ENCODE results near the gene TAMALIN.
A peak's percentile ranks its signal among the peaks of the same experiment; 100 is the strongest.

The TAMALIN gene

GRCh38 chr12:52027085-52027843, 20.5 kb downstream of the TAMALIN start:
- TF ChIP-seq REST (IDR thresholded peaks at IDR 0.05; ENCODE audit: insufficient read depth in 1 of 2, low read depth in 2 of 2, low read length in 2 of 2), result no peak
- no peak for TF ChIP-seq TAF1 (IDR thresholded peaks at IDR 0.05; ENCODE audit: borderline replicate concordance, insufficient read depth, low read length)
- no peak for TF ChIP-seq SIN3A (IDR thresholded peaks at IDR 0.05; ENCODE audit: borderline replicate concordance, insufficient read depth, low read length)
- no peak for TF ChIP-seq POLR2AphosphoS5 (IDR thresholded peaks at IDR 0.05; ENCODE audit: low read depth, low read length)
- TF ChIP-seq FOXP2 (optimal IDR thresholded peaks at IDR 0.05; ENCODE audit: borderline replicate concordance, extremely low read depth, extremely low read length, insufficient read depth), result no peak

- TF ChIP-seq POLR2AphosphoS5 (IDR thresholded peaks at IDR 0.05; ENCODE audit: low read depth, low read length) (no peak), FOXP2 (optimal IDR thresholded peaks at IDR 0.05; ENCODE audit: borderline replicate concordance, extremely low read depth, extremely low read length, insufficient read depth) (no peak), REST (IDR thresholded peaks at IDR 0.05; ENCODE audit: insufficient read depth in 1 of 2, low read depth in 2 of 2, low read length in 2 of 2) (no peak), TAF1 (IDR thresholded peaks at IDR 0.05; ENCODE audit: borderline replicate concordance, insufficient read depth, low read length) (no peak), SIN3A (IDR thresholded peaks at IDR 0.05; ENCODE audit: borderline replicate concordance, insufficient read depth, low read length) (no peak)
These were observed 22.9 kb downstream of the TAMALIN start for GRCh38 chr12:52029685-52030084.

- TF ChIP-seq TAF1 (IDR thresholded peaks at IDR 0.05; ENCODE audit: borderline replicate concordance, insufficient read depth, low read length), result no peak
- no peak for TF ChIP-seq FOXP2 (optimal IDR thresholded peaks at IDR 0.05; ENCODE audit: borderline replicate concordance, extremely low read depth, extremely low read length, insufficient read depth)
- TF ChIP-seq SIN3A (IDR thresholded peaks at IDR 0.05; ENCODE audit: borderline replicate concordance, insufficient read depth, low read length), result no peak
- TF ChIP-seq REST (IDR thresholded peaks at IDR 0.05; ENCODE audit: insufficient read depth in 1 of 2, low read depth in 2 of 2, low read length in 2 of 2), result no peak
- TF ChIP-seq POLR2AphosphoS5 (IDR thresholded peaks at IDR 0.05; ENCODE audit: low read depth, low read length), result no peak
These were observed 25.7 kb downstream of the TAMALIN start for GRCh38 chr12:52032446-52032803.

- no peak for TF ChIP-seq TAF1 (IDR thresholded peaks at IDR 0.05; ENCODE audit: borderline replicate concordance, insufficient read depth, low read length)
- no peak for TF ChIP-seq SIN3A (IDR thresholded peaks at IDR 0.05; ENCODE audit: borderline replicate concordance, insufficient read depth, low read length)
- TF ChIP-seq FOXP2 (optimal IDR thresholded peaks at IDR 0.05; ENCODE audit: borderline replicate concordance, extremely low read depth, extremely low read length, insufficient read depth), result peak; percentile 79
- peak; percentile 53; the same call in 1 of the 2 replicates for TF ChIP-seq POLR2AphosphoS5 (IDR thresholded peaks at IDR 0.05; ENCODE audit: low read depth, low read length)
- no peak for TF ChIP-seq REST (IDR thresholded peaks at IDR 0.05; ENCODE audit: insufficient read depth in 1 of 2, low read depth in 2 of 2, low read length in 2 of 2)
These were observed 26.2 kb downstream of the TAMALIN start for GRCh38 chr12:52032804-52033445.
